UCSD-AML1 (cell line): ENCODE results near the gene SAP25.
A peak's percentile ranks its signal among the peaks of the same experiment; 100 is the strongest.
"Not testable (repeated sequence)": the region's sequence is repeated elsewhere in the genome, so short reads cannot be mapped to it uniquely, and the experiment has no call there.

Experiments
- DNase-seq: peaks from one replicate; lab custom pipeline; 2025; ENCODE audit not compliant: unreplicated experiment; lab: John Stamatoyannopoulos, UW

SAP25 gene

GRCh38 chr7:100576384-100576993 is 2.8 kb upstream of the SAP25 start:
- no peak for DNase-seq

DNA sequence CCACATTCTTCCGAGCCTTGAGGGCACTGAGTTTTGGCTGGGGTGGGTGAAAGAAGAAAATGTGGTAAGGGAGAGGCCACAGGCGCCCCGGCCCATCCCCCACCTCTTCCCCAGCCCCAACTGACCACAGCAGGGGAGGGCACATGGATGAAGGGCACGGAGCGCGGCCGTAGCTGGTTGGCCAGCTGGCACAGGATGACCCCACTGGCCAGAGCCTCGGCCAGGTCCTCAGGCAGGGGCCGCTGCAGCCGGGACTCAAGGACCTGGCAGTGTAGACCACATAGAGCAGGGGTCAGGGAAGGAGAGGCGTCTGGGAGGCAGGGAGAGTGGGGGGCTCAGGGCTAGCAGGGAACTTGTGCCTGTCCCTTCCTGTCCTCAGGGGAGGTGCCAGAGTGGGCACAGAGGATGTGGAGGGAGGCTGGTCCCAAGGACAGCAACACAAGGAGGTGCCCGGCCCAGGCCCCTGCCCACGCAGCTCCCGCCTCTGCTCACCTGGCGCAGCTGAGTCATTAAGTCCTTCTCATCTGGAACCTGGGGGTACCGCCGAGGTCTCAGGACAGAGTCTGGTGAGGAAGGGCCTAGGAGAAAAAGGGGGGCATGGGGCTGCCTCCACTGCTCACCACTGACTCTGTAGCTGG is 2.2 kb upstream of the SAP25 start:
- no peak for DNase-seq

- no peak for DNase-seq
Observed at GRCh38 chr7:100575206-100575631, 1.5 kb upstream of the SAP25 start.

- DNase-seq: no peak
Observed at GRCh38 chr7:100574362-100575205, 884 bp upstream of the SAP25 start.

GRCh38 chr7:100572949-100573675 is 588 bp downstream of the SAP25 start:
- DNase-seq: no peak

DNA sequence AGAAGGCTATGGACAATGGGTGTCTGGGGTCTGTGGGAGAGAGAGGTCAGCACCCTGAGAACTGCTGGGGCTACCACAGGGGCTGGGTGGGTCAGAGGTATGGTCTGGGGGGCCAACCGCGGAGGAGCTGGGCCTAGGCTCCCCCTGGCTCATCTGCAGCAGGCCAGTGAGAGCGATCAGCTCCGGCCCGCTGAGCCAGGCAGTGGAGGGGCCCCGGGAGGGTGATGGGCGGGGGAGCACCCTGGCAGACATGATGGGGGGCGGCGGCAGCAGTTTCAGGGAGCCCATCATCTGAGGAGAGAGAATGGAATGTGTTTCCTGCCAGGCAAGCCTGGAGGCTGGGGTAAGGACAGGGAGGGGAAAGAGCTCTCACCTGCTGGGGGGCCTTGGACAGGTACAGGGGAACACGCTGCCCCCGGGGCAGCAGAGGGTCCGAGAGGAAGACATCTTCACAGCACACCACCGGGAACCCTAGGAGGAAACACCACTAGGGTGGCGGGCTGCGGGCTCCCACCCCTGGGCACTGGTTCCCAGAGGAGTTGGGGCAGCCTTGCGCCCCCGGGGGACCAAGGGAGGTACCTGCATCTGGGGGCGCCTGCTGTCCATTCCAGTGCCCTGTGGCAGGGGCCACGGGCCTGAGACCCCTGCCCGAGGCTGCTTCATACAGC is 1.3 kb downstream of the SAP25 start:
- no peak for DNase-seq

GRCh38 chr7:100571829-100572116 is 1.9 kb downstream of the SAP25 start:
- no peak for DNase-seq

- DNase-seq: no peak
Observed at GRCh38 chr7:100570954-100571828, 2.5 kb downstream of the SAP25 start.

DNA sequence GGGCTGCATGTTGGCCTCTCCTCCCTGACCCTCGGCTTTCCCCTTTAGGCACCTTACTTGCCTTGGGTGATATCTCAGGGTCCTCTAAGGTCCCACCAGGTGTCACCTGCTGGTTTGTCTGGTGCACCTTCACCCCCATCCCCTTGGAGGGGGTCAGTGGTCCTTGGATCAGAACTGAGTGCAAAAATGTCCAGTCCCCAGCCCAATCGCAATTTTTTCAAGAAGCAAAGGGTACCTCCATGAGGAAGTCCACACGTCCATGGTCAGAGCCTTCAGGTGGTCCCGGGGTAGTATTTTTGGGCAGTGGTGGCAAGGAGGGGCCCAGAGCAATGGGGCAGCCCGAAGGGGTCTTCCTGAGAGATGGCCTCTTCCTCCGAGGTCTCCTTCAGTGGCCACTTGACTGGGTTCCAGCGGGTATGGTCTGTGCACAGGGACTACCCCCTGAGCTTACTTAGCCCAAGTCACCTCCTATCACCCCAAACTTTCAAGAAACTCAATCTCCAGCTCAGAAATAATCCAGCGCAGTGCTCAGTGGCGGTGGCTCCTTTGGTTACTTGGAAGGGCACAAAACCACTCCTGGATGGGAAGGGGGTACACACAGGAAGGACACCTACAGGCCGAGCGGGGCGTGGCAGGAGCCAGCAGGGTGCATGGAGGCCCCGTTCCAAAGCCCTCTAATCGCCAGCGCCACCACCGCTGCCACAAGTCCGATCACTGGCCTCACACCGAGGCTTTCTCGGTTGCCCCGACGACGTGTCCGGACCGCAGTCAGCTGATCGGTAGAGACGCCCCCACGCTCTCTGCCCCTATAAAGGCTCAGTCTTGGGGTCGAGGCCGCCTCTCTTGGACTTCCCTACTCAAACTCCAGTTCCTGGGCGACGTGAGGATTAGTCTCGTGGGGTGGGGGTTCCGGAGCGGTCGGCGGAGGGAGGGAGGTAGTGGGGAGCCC is 4.5 kb downstream of the SAP25 start:
- DNase-seq: peak; percentile 12

DNA sequence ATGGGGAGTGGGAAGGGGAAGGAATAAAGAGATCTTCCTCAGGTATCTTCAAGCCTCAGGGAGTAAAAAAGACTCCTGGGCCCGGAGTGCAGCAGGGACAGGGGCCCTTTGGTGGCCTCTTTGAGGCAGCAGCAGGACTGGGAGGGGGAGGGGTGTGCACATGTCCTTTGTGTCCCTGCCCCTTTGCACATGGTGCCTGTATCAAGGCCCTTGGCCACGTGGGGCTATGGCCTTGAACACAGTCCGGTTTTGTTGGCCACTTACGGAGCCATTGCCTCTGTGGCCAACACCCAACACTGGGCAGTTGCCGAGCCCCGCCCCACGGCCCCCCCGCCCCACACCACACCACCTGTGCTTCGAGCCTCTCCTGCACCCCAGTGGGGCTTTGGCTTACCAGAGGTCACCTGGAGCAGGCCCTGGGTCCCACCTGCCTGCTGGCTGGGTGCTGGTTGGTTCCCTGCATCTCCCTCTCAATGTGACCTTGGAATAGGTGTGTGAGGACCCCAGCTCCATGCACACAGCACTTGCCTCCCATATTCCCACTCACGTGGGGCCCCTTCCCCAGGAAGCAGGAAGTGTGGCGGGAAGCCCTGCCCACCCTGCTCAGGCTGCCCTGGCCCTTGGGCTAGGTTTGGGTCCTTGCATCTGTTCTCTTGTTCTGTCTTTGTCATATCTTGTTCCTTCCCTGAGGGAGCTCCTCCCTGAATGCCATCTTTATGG is 5.4 kb downstream of the SAP25 start:
- no peak for DNase-seq

DNA sequence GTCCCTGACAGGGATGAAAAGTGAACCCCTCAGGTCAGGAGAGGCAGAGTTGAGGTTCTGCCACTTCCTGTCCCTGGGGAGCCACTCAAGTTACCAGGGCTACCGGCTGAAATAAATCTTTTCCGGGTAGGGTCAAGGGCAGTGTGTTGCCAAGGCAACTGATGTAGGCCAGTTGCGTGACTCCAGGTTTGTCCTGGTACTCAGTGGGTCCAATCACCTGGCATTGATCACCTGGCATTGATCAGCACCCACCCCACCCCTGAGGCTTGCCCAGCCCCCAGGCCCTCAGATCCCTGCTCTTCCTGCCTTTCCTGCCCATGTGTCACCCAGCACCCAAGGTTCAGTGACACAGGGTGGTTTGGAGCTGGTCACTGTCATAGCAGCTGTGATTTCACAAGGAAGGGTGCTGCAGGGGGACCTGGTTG is 5.9 kb downstream of the SAP25 start:
- DNase-seq: no peak

DNA sequence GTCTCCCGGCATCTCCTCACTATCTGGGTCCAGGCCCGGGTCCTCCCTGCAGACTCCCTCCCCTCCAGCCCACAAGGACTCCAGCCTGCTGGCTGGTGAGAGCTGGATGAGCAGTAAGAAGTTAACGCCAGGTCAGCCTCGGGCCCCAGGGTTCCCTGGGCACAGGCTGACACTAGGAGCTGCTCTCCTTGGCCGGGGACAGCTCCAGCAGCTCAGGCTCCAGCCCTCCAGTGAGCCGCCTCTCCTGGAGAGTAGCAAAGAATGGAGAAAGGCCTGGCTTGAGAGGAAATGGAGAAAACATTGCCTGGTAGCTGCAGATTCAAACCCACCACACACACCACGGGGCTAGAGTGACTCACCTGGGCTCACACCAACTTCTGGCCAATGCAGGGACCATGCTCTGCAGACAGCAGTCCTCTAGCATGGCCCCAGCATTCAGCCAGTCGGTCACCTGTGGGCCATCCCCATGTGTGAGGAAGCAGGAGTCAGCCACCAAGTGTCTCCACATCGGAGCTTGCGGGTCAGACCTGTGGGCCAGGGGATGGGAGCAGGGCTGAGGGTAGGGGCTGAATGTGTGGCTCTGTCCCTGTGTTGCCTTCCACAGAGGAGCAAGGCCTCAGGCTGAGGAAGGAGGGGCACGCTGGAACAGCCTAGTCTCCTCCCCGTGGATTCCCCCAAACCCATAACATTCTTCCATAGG is 6.5 kb downstream of the SAP25 start:
- no peak for DNase-seq

DNA sequence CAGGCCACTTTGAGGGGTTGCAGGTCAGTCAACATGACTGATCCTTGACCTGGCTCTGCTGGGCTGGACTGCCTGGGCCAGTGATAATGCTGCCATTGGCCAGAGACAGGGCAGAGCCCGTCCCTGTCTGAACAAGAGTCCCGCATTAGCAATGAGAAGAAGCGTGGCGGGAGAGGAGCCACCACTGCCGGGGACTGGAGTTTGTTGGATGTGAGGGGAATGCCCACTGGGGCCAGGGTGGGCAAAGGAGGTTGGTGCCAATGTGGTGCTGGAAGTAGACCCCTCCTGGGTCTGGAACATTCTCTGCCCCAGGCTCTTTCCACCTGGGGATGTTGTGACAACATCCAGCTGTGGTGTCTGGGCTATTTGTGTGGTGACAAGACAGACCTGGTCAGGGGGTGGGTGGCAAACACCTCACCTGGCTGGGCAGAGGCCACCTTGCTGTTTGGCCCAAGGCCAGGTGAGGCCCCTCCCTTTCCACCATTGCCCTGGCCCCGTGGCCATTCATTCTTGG is 7.6 kb downstream of the SAP25 start:
- no peak for DNase-seq

DNA sequence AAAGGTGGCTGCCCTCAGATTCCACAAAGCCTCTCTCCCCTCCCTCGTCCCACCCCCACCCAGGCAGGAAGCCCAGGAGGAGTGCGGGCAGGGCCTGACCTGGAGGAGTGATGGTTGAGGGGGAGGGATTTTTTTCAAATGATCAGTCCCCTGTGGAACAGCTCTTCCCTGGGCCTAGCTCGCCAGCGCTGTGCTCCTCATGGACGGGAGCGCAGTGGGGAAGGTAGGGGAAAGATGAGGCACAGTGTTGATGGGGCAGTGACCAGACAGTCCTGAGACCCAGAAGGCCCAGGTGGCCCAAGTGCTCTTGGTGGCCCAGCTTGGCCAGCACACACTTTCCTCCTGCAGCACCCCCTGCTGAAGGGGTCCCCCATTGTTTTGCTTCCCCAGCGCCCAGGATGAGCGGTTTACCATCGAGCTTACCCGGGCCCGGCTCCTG is 8.5 kb downstream of the SAP25 start:
- DNase-seq: no peak

GRCh38 chr7:100564405-100564804 is 9.3 kb downstream of the SAP25 start:
- DNase-seq: not testable (repeated sequence)

DNA sequence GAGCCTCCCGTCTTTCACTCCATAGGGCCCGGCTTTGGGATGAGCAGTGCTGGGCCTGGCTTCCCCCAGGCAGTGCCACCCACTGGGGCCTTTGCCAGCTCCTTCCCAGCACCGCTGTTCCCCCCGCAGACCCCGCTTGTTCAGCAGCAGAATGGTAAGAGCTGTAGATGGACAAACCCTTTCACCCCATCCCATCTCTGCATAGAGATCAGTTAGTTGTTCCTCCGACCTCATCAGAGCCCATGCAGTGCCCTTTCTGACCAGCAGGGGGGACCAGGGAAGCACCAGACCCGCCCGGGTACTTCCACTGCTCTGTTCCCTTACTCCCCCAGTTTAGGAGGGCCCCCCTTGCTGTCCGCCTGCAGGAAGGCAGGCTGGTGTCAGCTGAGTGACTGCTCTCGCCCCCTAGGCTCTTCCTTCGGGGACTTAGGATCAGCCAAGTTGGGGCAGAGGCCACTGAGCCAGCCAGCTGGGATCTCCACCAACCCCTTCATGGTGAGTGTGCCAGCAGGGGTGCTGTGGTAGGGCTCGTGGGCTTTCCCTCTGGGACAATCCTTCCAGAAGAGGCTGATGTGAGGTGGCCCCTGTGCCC is 9.8 kb downstream of the SAP25 start:
- peak; percentile 62 for DNase-seq

DNA sequence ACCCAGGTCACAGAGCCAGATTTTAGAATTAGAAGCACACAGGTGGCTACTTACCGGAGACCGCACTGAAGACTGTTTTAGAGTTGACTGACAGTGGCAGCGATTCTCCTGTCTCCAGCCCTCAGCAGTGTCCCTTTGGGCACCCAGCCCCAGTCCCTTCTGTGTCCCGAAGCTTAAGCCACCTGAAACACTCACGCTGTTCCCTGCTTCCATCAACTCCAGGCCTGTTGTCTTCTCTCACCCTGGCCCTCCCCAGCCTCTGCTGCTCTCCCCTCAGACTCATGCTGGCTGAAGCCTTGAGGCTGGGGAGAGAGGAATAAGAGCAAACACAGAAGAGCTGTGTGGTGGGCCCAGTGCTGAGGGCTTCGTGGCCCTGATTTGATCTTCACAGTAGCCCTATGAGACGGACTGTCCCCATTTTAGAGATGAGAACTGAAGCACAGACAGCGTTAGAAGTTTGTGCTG is 10.6 kb downstream of the SAP25 start:
- DNase-seq: no peak
